Natural killer cell (primary cell): ENCODE data around the gene NAT9. TPM values are rescaled to one million over a fixed set of nuclear protein-coding genes. Genes with fewer than 3 reads are reported as not detected.

Experiments used
- ATAC-seq, 3 donors: fragments of 150-1000 bp in 2 of 3; fragments of 200-7000 bp in 1 of 3; cut with Tn5 transposase; 1 replicate in 1 of 3; 2 replicates in 2 of 3; pipeline ENCODE4 v1.10.0; 2021; ENCODE audit warnings: mild to moderate bottlenecking in 2 of 3, moderate library complexity in 2 of 3
- DNase-seq, 2 donors: peaks; one replicate each; pipeline versions ENCODE4 v3.0.0 to v3.0.0-alpha.2; 2013 to 2021; ENCODE audit warnings: mixed read lengths in 1 of 2
- H3K27ac ChIP-seq: one replicate; pipeline ENCODE4 v1.5.1; 2013; ENCODE audit warnings: mild to moderate bottlenecking, low read length
- H3K27me3 ChIP-seq: one replicate; pipeline ENCODE4 v1.6.1; 2013; ENCODE audit warnings: low read length; ENCODE audit not compliant: control insufficient read depth, insufficient read depth
- H3K36me3 ChIP-seq: one replicate; pipeline ENCODE4 v1.6.1; 2013; ENCODE audit warnings: low read length; ENCODE audit not compliant: control insufficient read depth, insufficient read depth
- H3K4me1 ChIP-seq: one replicate; pipeline ENCODE4 v1.6.1; 2013; ENCODE audit warnings: low read length; ENCODE audit not compliant: control insufficient read depth, insufficient read depth
- H3K4me3 ChIP-seq: one replicate; pipeline ENCODE4 v1.5.1; 2013; ENCODE audit warnings: low read length
- H3K9me3 ChIP-seq: one replicate; pipeline ENCODE4 v1.6.1; 2013; ENCODE audit warnings: low read length; ENCODE audit not compliant: control insufficient read depth, insufficient read depth
- H3K27ac Mint-ChIP-seq, 2 donors: one replicate each; pipeline ENCODE4 v1.8.0; 2022; ENCODE audit warnings: mild to moderate bottlenecking in 2 of 2, mixed read lengths in 2 of 2, moderate library complexity in 1 of 2
- H3K27me3 Mint-ChIP-seq, 2 donors: one replicate each; pipeline ENCODE4 v1.8.0; 2022; ENCODE audit warnings: low read depth in 2 of 2, mixed read lengths in 2 of 2
- H3K36me3 Mint-ChIP-seq: one replicate; pipeline ENCODE4 v1.8.0; 2022; ENCODE audit warnings: mixed read lengths
- H3K4me1 Mint-ChIP-seq, 2 donors: one replicate each; pipeline ENCODE4 v1.8.0; 2022; ENCODE audit warnings: mixed read lengths in 2 of 2
- H3K4me3 Mint-ChIP-seq: one replicate; pipeline ENCODE4 v1.8.0; 2022; ENCODE audit warnings: mild to moderate bottlenecking, moderate library complexity, mixed read lengths
- H3K9me3 Mint-ChIP-seq, 2 donors: one replicate each; pipeline ENCODE4 v1.8.0; 2022; ENCODE audit warnings: mixed read lengths in 2 of 2
- CTCF ChIP-seq: fragments of 200-600 bp; IDR thresholded peaks from one replicate; pipeline ENCODE4 v1.8.0; 2022; ENCODE audit warnings: antibody characterized with exemption
- WGBS: methylation state at CpG from one replicate; pipeline ENCODE4 v1.1.7; 2013; ENCODE audit warnings: missing lambda C conversion rate; ENCODE audit not compliant: insufficient coverage; 5-methylcytosine and 5-hydroxymethylcytosine counted together
- intact Hi-C: fragments of 100-400 bp; cut with micrococcal nuclease; formaldehyde crosslinking; loops from one replicate; pipeline ENCODE4 v1.14.2; 2022
- total RNA-seq, 4 donors: library from RNA; stranded (reverse); fragments of 120-200 nt in 1 of 4; gene quantifications; one replicate each; pipeline versions ENCODE4 v1.2.3 to v1.2.4, GENCODE V29; 2013 to 2022

The NAT9 gene
- total RNA-seq, 3 donors from 2014 or later (not counting 1 experiment from before 2014, with no cell fraction given): 20.0 to 27.2 (median 24.8) TPM

DNA sequence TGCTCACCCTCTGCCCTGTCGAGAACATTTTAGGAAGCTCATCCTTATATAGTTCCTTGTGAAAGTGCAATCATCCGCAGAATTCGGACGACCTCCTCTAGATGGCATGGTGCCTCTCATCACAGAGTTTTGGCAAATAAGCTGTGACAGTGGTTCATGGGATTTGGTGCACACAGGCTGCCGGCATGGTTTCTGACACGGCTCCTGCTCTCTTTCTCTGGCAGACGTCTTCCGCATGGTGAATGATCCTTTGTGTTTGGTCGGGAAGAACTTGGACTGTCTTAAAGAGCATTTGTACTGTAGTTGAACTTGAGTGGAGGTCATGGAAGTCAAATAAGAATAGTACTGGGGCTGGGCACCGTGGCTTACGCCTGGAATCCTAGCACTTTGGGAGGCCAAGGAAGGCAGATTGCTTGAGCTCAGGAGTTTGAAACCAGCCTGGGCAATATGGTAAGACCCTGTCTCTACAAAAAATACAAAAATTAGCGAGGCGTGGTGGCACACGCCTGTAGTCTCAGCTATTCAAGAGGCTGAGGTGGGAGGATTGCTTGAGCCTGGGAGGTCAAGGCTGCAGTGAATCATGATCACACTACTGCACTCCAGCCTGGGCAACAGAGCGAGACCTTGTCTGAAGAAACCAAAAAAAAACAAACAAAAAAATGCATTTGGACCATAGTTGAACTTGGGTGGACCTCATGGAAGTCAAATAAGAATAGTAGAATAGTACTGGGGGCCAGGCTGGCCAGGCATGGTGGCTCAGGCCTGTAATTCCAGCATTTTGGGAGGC is 34.7 kb upstream of the NAT9 start:
- 98% methylated on average over 15 of the region's 15 CpGs for WGBS
- H3K4me1 Mint-ChIP-seq: peaks cover 3 to 6% of the 10 kb centered on the region in 2 donors
- no peak overlapping the region for H3K4me3 ChIP-seq
- no peaks in the 10 kb centered on the region for H3K27me3 Mint-ChIP-seq
- no peaks in the 10 kb centered on the region for H3K9me3 Mint-ChIP-seq
- H3K27me3 ChIP-seq: no peaks in the 10 kb centered on the region
- H3K4me1 ChIP-seq: peaks cover 19% of the 10 kb centered on the region
- H3K36me3 ChIP-seq: peaks cover 16% of the 10 kb centered on the region
- ATAC-seq (no peak), DNase-seq (no peak)
- no peaks in the 10 kb centered on the region for H3K9me3 ChIP-seq
- intact Hi-C loops: no loop called here
- TF ChIP-seq CTCF: no peak
- H3K4me3 Mint-ChIP-seq: no peak overlapping the region
- no peaks in the 10 kb centered on the region for H3K36me3 Mint-ChIP-seq
- H3K27ac ChIP-seq: no peak overlapping the region
- no peak overlapping the region for H3K27ac Mint-ChIP-seq

GRCh38 chr17:74808714-74809430 is 32.7 kb upstream of the NAT9 start:
- intact Hi-C loops: no loop called here
- no peaks in the 10 kb centered on the region for H3K27me3 Mint-ChIP-seq
- H3K27ac Mint-ChIP-seq: no peak overlapping the region
- no peaks in the 10 kb centered on the region for H3K9me3 ChIP-seq
- H3K36me3 Mint-ChIP-seq: no peaks in the 10 kb centered on the region
- no peak for ATAC-seq
- 60% methylated on average over 17 of the region's 17 CpGs for WGBS
- TF ChIP-seq CTCF: no peak
- no peaks in the 10 kb centered on the region for H3K9me3 Mint-ChIP-seq
- no peak overlapping the region for H3K4me3 Mint-ChIP-seq
- H3K27me3 ChIP-seq: no peaks in the 10 kb centered on the region
- H3K36me3 ChIP-seq: peaks cover 28% of the 10 kb centered on the region
- peaks cover 0 to 11% of the 10 kb centered on the region in 2 donors for H3K4me1 Mint-ChIP-seq
- peaks cover 16% of the 10 kb centered on the region for H3K4me1 ChIP-seq
- DNase-seq: no peak
- H3K27ac ChIP-seq: no peak overlapping the region
- no peak overlapping the region for H3K4me3 ChIP-seq

DNA sequence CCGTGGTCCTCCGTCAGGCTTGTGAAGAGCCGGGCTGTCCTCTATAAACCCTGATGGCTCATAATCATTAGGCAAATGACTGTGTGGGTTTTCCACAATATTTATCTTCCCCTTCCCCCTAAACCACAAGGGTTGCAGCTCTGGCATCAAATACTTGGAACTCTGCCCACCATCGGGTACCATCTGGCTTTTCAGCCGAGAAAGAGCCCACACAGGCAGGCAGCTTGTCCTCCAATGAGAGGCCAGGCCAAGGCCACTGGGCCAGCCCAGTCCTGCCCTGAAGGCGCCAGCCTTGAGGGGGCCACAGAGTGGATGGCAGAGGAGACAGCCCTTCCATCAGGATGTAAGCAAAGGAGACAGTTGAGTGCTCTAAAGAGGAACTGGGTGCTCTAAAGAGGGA is 31.8 kb upstream of the NAT9 start:
- Mint-ChIP-seq H3K36me3 (no peaks in the 10 kb centered on the region), H3K4me1 (peaks cover 0 to 5% of the 10 kb centered on the region in 2 donors), H3K9me3 (no peaks in the 10 kb centered on the region), H3K27ac (no peak overlapping the region), H3K27me3 (no peaks in the 10 kb centered on the region), H3K4me3 (no peak overlapping the region)
- no peaks in the 10 kb centered on the region for H3K9me3 ChIP-seq
- intact Hi-C loops: no loop called here
- H3K27ac ChIP-seq: no peak overlapping the region
- no peaks in the 10 kb centered on the region for H3K27me3 ChIP-seq
- peaks cover 30% of the 10 kb centered on the region for H3K36me3 ChIP-seq
- TF ChIP-seq CTCF: no peak
- no peak for DNase-seq
- no peak for ATAC-seq
- H3K4me3 ChIP-seq: no peak overlapping the region
- 68% methylated on average over 6 of the region's 6 CpGs for WGBS
- H3K4me1 ChIP-seq: peaks cover 14% of the 10 kb centered on the region
